GM19240 (cell line): ENCODE results near the gene ASB18.
"Not testable (repeated sequence)": the region's sequence is repeated elsewhere in the genome, so short reads cannot be mapped to it uniquely, and the experiment has no call there.

Experiments used
- DNase-seq: peaks from one replicate; pipeline ENCODE4 v3.0.0; 2011; ENCODE audit warnings: low spot score; ENCODE audit not compliant: insufficient read length

The ASB18 gene, protein sequence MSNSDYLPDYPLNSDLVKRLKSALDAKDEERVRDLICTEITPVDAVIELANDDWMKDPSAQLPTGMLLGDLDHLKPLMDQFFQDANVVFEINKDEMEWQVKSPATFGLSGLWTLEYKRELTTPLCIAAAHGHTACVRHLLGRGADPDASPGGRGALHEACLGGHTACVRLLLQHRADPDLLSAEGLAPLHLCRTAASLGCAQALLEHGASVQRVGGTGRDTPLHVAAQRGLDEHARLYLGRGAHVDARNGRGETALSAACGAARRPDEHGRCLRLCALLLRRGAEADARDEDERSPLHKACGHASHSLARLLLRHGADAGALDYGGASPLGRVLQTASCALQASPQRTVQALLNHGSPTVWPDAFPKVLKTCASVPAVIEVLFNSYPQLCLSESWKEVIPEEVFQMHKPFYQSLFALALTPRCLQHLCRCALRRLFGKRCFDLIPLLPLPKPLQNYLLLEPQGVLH

GRCh38 chr2:236264256-236264655, at the start of gene ASB18:
ASB18 (minus strand) TSS chr2:236264406; CDS start chr2:236264345, 61 bp downstream.
- no peak for DNase-seq

DNA sequence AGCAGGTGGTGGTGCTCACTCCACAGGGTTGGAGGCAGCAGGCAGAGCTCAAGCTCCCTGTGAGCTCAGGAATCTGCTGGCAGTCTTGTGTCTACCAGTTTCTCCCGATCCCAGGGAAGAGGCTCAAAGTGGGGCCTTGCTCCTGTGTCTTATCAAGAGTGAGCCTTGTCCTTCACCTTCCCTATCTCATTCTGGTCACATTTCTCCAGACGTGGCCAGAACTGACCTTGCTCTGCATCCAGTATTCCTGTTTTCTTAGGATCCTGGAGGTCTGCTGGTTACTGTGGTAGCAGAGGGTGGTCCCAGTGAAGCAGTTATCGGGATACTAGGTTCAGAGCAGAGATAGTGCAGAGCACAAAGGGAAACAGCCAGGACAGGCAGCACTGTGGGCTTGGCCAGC, 47.1 kb upstream of the ASB18 start:
- no peak for DNase-seq

DNA sequence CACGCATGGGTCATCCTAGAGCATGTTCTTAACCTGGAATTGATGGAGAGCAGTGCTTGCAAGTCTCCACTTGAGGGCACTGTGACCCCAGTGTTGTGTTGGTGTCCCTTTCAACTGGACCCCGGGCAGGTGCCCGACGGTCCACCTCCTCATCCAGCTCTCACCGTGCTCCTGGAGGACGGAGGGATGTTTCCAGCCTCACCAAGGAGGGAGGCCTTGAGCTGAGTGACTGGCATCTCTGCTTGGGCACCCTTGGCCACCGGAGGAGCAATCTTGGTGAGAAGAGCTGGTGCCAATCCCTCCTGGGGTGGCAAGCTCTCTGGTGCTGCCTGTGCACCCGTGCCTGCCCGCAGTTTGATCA, 45.4 kb upstream of the ASB18 start:
- DNase-seq, result no peak

GRCh38 chr2:236308855-236309668, 44.9 kb upstream of the ASB18 start:
- no peak for DNase-seq

- no peak for DNase-seq
These were observed 43.4 kb upstream of the ASB18 start for GRCh38 chr2:236307641-236308040.

GRCh38 chr2:236306825-236307540, 42.8 kb upstream of the ASB18 start:
- DNase-seq, result no peak

DNA sequence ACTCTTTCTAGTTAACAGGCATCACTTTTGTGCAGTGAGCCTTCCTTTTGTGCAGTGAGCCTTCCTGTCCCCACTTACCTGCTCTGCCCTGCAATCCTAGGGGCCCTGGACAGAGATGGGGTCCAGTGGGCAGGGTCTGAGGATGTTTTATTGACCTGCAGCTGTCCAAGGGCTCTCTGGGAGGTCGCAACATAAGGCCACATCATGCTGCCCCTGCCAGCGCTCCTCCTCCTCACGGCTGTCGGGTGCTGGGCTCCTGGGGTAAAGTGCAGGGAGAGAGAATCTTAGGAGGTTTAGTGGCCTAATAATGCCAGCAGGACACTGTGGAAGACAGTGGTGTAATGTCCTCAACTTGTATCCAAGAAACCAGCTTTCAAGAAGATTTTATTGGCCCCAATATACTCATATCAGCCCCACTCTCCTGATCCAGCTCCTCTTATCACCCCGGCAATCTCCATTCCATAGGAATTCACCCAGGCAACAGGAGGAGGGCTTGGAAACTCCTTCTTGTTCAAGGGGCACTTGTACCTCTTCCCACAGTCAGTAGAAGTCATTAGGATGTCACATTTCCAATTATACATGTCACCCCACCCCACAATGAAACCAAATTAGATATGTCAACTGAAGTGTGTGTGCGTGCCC, 41.9 kb upstream of the ASB18 start:
- no peak for DNase-seq

DNA sequence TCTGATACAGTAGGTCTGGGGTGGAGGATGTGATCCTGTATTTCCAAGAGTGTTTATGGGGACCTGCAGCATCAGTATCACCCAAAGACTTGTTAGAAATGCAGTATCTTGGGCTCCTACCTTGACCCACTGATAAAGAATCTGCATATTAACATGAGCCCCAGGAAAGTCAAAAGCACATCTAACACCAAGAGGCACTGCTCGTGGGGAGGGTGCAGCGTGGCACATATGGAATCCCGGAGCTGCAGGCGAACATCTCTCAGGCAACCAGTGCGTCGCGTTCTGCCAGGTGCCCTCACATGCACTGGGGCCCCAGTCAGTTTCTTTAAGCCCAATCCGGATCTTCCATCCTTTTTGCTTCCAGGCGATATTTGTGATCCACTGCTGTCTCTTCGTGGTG, 41.3 kb upstream of the ASB18 start:
- no peak for DNase-seq

DNA sequence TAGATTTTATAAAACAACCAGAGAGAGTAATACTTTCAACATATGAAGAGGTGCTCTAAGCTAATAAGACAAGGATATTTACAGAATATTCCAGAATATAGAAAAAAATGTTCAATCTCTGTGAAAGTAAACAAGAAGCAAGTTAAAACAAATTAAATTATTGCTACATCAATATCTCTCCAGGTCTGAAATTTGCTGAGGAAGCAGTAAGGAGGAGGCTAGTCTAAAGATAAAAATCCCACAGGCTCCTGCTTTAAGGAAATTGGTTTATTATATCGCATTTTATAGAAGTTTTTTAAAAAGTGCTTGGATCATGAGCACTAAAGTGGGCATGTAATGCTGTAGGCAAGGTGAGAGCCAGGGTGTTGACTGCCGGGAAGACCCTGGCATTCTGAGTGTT, 39.7 kb upstream of the ASB18 start:
- DNase-seq, result no peak

DNA sequence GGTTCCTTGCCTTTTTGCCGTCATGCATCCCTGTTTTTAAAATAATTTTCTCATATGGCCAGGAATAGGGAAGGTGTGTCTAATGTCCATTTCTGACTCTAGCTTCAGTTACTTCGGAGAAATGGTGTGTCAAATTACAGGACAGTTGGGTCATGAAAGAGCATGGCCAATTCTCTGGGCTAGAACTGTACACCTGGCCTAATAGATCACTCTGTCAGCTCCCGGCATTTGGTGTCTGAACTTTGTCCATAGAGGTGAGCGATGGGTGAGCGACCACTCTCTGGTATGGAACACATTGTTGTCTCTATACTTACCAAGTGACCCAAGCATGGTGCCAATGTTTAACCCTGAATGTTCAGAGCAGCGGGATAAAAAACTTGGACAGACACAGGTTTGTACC, 38.3 kb upstream of the ASB18 start:
- no peak for DNase-seq

DNA sequence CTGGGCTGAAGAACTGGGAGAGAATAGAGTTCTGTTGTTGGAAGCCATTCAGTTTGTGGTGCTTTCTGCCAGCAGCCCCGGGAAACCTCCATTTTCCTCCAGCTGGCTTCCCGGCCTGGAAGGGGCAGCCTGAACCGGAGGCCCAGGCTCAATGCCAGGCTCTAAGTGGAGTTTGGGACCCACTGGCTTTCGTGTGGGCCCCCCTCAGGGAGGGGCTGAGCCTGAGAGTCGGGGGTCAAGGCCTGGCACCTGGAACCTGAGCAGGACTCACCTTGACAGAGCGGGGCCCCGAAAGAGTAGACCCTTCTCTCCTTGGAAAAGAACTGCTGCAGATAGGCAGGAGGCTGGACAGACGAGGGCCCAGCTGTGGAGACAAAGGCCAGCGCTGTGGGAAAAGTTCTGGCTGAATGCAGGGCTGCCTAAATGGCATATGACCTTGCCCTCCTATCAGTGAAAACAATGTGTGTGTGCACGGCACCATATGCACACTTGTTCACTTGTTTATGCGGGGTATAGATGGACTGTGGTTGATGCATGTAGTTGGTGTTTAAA, 34.8 kb upstream of the ASB18 start:
- no peak for DNase-seq

- no peak for DNase-seq
These were observed 31.3 kb upstream of the ASB18 start for GRCh38 chr2:236295481-236295880.

DNA sequence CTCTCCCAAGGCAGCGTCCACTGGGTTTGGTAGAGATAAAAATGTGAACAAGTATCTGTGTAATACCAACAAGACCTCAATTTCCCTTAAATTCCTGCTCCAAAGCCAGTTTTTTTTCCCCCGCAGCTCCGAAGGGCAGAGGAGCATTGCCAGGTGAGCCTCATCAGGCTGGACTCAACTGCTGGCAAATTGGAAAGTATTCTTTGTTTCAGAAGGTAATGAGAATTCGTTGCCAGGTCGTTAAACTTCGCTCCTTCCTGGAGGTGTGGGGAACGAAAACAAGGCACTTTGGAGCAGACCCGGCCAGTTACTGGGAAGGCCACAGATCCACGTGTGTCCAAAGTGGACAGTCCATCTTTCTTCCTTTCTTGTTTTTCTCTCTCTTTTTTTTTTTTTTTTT, 30.4 kb upstream of the ASB18 start:
- DNase-seq, result no peak

- no peak for DNase-seq
These were observed 29.1 kb upstream of the ASB18 start for GRCh38 chr2:236293241-236293810.

- DNase-seq, result no peak
These were observed 27.7 kb upstream of the ASB18 start for GRCh38 chr2:236291911-236292310.

- no peak for DNase-seq
These were observed 27.3 kb upstream of the ASB18 start for GRCh38 chr2:236291476-236291875.

DNA sequence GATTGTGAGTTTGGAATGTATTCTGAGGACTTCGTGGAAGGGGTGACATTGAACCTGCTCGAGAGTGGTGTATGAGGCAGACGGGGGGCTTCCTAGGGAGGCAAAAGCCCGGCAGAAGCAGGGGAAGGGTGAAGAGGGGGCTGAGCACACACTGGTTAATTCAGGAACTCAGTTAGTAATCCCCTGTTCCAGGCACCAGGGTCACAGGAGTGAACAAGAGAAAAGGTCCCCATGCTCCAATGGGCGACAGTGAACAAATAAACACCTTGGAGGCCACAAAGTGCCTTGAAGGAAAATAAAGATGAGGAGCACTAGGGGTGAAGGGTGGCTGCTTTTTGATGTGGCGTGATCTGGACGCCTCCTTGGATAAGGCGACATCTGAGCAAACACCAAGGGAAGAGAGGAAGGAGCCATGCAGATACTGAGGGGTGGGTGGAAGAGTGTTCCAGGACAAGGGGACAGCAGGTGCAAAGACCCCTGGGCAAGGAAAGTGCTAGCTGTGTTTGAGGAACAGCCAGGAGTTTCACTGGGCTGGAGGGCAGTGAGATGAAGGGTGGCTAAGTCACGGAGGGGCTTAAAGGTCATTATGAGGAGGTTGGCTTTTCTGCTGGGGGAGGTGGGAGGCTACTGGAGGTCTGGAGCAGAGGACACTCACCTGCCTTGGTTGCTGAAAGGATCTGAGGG, 26.7 kb upstream of the ASB18 start:
- DNase-seq, result no peak

GRCh38 chr2:236289766-236290462, 25.7 kb upstream of the ASB18 start:
- DNase-seq, result no peak

- not testable (repeated sequence) for DNase-seq
These were observed 24.2 kb upstream of the ASB18 start for GRCh38 chr2:236288373-236288772.

DNA sequence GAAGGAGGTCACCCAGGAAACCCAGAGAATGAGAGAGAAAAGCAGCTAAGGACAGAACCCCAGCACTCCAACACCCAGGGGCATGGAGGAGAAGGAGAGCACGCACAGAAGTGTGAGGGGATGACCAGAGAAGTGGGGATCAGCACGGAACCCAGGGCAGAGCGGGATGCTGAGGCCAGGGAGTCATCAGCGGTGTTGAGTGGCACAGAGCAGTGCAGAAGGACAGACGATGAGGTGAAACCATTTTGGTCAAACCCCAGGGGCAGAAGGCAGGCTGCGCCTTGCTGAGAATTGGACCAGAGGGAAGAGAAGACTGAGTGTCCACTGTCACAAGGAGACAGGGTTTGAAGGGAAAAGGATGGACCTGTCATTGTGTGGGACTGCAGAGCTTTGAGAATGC, 23.4 kb upstream of the ASB18 start:
- no peak for DNase-seq
